Measurements from ENCODE around the gene AEBP1.

Gene AEBP1

GRCh38 chr7:44067064-44067951, 36.8 kb upstream of the AEBP1 start:
- DNase-seq = no peak

DNA sequence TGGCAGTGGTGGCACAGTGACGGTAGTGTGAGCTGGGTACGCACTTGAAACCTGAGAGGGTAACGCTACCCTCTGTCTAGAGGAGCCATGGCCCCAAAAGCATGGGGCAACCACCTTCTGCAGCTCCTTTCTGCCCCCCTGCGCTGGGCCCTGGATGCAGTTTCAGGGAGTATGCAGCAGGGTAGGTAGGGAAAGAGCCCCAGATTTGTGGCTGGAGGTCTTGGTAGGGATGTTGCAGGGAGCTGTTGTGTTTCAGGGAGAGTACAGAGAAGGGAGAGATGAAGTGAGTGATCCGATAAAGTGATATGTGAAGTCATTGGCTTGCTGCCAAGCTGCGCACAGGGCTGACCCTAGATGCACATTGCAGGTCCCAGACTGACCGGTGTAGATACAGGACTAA, 36.1 kb upstream of the AEBP1 start:
- DNase-seq = no peak

DNA sequence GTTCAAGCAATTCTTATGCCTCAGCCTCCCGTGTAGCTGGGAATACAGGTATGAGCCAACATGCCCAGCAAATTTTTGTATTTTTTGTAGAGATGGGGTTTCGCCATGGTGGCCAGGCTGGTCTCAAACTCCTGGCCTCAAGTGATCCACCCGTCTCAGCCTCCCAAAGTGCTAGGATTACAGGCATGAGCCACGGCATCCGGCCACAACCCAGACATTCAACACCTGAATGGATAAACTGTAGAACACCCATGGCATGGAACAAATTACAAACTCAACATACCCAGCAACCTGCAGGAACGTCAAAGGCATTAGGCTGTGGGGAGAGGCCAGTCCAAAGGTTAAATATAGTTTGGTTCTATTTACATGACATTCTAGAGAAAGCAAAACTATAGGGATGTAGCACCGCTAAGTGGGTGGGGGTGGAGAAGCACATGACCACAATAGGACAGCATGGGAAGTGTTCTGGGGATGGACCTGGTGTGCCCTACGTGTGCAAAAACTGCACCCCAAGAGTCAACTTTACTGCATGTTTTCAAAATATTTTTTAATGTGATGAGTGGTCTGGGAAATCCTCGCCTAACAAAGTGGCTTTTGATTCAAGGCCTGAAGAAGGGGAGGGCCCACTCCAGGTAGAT, 32.3 kb upstream of the AEBP1 start:
- no peak for DNase-seq

GRCh38 chr7:44072364-44073231, 31.5 kb upstream of the AEBP1 start:
- peak in 4 of 6 experiments; percentile 15 to 44 (median 23) for DNase-seq

DNA sequence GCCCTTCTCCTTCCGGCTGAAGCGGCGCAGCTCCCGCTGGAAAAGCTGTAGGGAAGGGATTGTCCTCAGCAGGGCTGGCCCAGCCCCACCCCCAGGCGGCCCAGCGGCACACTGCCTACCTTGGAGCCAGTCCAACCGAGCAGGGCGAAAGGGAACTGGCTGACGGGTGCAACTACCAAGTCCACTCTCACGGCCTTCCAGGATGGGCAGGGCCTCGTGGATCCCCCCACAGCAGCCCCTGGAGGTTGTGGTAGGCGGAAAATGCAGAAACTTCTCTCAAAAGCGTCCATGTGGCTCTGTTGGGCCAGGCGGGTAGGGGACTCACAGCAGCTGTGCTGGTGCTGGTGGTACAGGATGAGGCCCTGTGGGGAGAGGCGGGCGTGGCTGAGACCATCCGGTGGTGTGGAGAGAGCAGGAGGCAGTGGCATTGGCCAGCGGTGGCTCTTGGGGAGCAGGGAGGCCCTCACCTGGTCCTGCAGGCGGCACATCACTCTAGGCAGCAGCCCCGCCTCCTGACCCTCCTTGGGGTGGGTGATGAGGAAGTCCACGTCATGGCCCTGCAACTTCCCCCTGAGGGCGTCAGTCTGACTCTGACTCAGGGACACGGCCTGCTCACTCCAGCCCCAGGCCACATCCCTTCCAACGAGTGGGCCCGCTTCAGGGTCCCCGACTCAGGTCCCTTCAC, 30.3 kb upstream of the AEBP1 start:
- no peak for DNase-seq

- DNase-seq = no peak
Measured at GRCh38 chr7:44074349-44074695, 29.8 kb upstream of the AEBP1 start.

- no peak for DNase-seq
Measured at GRCh38 chr7:44075296-44076075, 28.7 kb upstream of the AEBP1 start.

DNA sequence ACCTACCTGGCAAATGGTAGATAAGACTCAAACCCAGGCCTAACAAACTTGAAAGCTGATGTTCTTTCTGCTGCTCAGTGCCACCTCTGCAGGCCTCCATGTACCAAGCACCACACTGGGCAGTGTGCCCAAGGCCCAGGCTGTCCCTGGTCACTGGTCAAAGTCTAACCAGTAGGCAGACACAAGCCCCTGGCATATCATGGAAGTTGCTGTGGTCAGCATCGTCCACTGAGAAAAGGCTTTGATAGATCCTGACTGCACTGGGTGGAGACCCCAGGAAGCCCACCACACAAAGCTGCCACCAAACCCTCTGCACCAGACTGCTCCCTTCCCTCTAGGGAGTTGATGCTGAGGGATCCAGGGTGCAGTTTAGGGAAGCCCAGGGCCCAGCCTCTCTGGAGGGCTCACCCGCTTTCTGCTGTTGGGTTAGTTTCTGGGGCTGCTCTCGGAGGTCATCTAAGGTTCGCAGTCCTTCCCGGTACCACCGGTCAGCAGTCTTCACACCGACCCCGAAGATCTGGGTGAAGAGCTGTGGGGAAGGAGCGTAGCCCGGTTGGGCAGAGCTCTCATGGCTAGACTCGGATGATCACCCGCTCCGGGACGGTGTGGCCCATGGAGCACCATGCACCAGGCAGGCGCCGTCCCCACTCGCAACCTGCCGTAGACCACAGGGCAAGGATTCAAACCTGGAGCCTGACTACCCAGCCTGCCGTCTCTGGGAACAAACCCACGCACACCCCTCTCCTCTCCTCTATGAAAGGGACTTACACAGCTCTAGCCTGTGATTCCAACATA, 27.8 kb upstream of the AEBP1 start:
- DNase-seq = no peak

GRCh38 chr7:44077061-44077460, 27.1 kb upstream of the AEBP1 start:
- DNase-seq = no peak

- no peak for DNase-seq
Measured at GRCh38 chr7:44077681-44078091, 26.5 kb upstream of the AEBP1 start.

DNA sequence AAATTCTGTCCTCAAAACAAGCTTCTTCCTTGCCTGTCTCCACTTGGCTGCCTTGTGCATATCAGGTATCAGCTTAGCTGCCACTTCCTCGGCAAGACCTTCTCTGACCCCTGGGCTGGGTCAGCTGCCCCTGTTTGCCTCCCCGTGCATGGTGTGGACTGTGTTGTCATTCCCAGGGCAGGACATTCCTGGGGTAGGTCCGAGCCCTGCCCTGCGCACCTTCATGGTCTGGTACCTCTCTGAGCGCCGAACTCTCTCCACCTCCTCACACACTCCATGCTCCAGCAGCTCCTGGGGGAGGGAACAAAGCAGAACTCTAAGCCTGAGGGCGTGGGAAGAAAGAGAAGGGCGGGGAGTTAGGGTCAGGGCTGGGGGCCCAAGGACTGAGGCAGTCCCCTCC, 25.6 kb upstream of the AEBP1 start:
- DNase-seq = no peak

GRCh38 chr7:44079331-44080021, 24.7 kb upstream of the AEBP1 start:
- DNase-seq = no peak

- DNase-seq = no peak
Measured at GRCh38 chr7:44080118-44080517, 24.0 kb upstream of the AEBP1 start.

DNA sequence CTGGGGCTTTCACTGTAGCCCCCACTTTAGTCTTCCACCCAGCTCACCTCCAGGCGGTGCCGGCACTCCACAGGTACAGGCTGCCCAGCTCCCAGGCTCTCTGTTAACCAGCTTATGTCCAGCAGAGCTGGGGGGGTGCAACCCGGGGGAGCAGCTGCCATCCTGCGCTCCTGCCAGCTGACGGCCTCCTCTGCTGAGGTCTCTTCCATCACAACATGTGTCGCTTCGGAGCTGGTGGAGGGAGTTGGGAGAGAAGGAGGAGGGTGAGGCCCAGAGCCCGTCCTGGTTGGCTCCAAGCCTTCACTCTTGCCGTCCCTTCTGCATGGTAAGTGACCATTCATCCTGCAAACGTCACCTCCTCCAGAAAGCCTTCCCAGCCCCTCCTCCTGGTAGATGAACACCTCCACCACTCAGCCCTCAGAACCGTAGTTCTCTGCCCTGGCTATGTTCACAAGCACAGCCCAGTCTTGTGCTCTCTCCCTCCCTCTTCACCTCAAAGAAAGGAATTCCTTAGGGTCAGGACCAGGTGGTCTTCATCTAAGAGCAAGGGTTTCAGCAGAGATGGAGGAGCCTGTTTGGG, 23.4 kb upstream of the AEBP1 start:
- DNase-seq = no peak

DNA sequence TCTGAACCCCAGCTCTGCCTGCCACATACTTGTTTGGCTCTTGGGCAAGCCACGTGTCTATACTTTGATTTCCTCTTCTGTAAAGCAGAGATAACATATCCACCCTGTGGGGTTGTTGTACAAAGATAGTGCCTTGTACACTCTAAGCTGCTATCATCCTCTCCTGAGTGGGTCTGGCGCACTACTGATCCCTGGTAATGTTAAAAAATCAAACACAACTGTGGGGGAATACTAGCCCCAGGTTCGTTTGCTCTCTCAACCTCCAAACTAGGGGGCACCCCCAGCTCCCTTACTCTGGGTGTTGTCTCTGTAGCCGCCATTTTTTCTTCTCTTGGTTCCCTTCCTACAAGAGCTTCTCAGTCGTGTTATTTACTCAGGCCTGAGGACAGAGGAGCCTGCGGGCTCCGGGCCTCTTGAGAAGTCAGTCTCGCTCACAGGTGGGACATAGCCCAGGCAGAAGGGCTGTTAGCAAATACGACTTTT, 22.8 kb upstream of the AEBP1 start:
- peak in 4 of 6 experiments; percentile 8 to 59 (median 25) for DNase-seq

- DNase-seq = peak; percentile 93 to 99 (median 98)
Measured at GRCh38 chr7:44082541-44083207, 21.5 kb upstream of the AEBP1 start.

DNA sequence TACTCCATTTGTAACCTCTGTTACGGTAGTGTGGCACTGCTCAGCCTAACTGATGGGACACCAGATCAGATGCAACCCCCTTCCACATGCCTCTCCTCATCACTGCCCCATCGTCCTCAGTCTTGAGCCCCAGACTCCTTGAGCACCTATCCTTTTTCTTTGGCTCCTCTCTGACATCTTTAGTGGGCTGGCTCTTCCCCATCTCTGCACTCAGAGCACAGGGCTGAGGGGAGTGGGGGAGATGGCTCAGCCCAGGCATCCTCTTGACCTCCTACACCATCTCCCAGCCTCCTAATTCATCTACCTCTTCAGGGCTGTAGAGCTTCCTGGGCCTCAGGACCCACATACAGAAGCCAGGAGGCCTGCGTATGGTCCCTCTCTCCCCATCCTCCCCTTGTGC, 20.3 kb upstream of the AEBP1 start:
- no peak for DNase-seq

- no peak for DNase-seq
Measured at GRCh38 chr7:44084701-44085100, 19.4 kb upstream of the AEBP1 start.

GRCh38 chr7:44085546-44085945, 18.6 kb upstream of the AEBP1 start:
- no peak for DNase-seq

All from stimulated activated naive CD4-positive, alpha-beta T cell (primary cell).